Aorta (tissue), 5 donors: Measurements from ENCODE around the gene TMEM184C. TPM values are rescaled to one million over a fixed set of nuclear protein-coding genes. Genes with fewer than 3 reads are reported as not detected.

ENCODE experiments used
- ATAC-seq: fragments of 200-7000 bp; cut with Tn5 transposase; one replicate; pipeline ENCODE4 v1.9.1; 2022; ENCODE audit warnings: moderate library complexity; ENCODE audit not compliant: low FRiP score
- DNase-seq, 2 donors: peaks; one replicate each; pipeline ENCODE4 v3.0.0-alpha.2; 2020
- H3K27ac ChIP-seq, 2 donors: one replicate each; pipeline ENCODE4 v1.5.1; 2013; ENCODE audit warnings: low read length in 2 of 2, mild to moderate bottlenecking in 2 of 2, moderate library complexity in 2 of 2, control low read depth in 1 of 2, inconsistent platforms in 1 of 2, low read depth in 1 of 2
- H3K27me3 ChIP-seq, 2 donors: one replicate each; pipeline ENCODE4 v1.6.1; 2013; ENCODE audit warnings: control low read depth in 1 of 2, low read length in 1 of 2, mild to moderate bottlenecking in 1 of 2, moderate library complexity in 1 of 2; ENCODE audit not compliant: insufficient read depth in 2 of 2, control insufficient read depth in 1 of 2
- H3K36me3 ChIP-seq, 2 donors: one replicate each; pipeline ENCODE4 v1.6.1; 2013; ENCODE audit warnings: control low read depth in 1 of 2, low read length in 1 of 2, mild to moderate bottlenecking in 1 of 2; ENCODE audit not compliant: insufficient read depth in 2 of 2, control insufficient read depth in 1 of 2
- H3K4me1 ChIP-seq, 2 donors: one replicate each; pipeline ENCODE4 v1.6.1; 2013; ENCODE audit warnings: low read length in 2 of 2, control low read depth in 1 of 2, mild to moderate bottlenecking in 1 of 2, moderate library complexity in 1 of 2; ENCODE audit not compliant: insufficient read depth in 2 of 2, control insufficient read depth in 1 of 2
- H3K4me3 ChIP-seq, 2 donors: one replicate each; pipeline ENCODE4 v1.5.1; 2013; ENCODE audit warnings: low read length in 2 of 2, control low read depth in 1 of 2, mild to moderate bottlenecking in 1 of 2
- H3K9me3 ChIP-seq: one replicate; pipeline ENCODE4 v1.6.1; 2013; ENCODE audit warnings: mild to moderate bottlenecking, low read length; ENCODE audit not compliant: control insufficient read depth
- WGBS, 2 donors: extraction: QIAGEN DNeasy Blood & Tissue Kit; methylation state at CpG; one replicate each; pipeline ENCODE4 v1.1.7; 2013; 5-methylcytosine and 5-hydroxymethylcytosine counted together
- intact Hi-C, 2 donors: fragments of 100-400 bp; cut with DNase I; formaldehyde crosslinking; loops; one replicate each; pipeline versions ENCODE4 v1.14.2 to v1.15.0; 2022
- long read RNA-seq, 2 donors: library from polyadenylated mRNA; unstranded; transcript quantifications; one replicate each; pipeline ENCODE4 v2.0.0, GENCODE V29; 2020 to 2021
- polyA plus RNA-seq, 2 donors: library from polyadenylated mRNA; stranded (reverse); fragments of 200-250 nt; gene quantifications; one replicate each; pipeline ENCODE4 v1.2.3, GENCODE V29; 2013
- total RNA-seq, 2 donors: library from RNA; stranded (reverse); fragmentation: NEBNext Ultra II Directional; extraction: Animal tissue kit (Norgen Biotek cat#: 25700); gene quantifications; one replicate each; pipeline ENCODE4 v1.2.1, GENCODE V29; 2021
- donor health status: healthy with polysubstance abuse.
- donor health status: Bipolar disorder and iron deficiency.
- donor health status: DM: no; HTN: no; CAD: no.
- donor health status: DM: no; HTN: no; CAD: no.
- donor health status: DM: yes; HTN: yes; CAD: no.

Gene TMEM184C
- total RNA-seq: 10 to 100 TPM; 23.1 to 23.5 TPM
- 10 to 100 TPM; 10.6 to 15.6 TPM for polyA plus RNA-seq
- long read RNA-seq, donor 1, full-length matches to known transcripts: 20 of 28 reads
- long read RNA-seq, donor 1, partial matches to known transcripts: 1 of 28 reads
- long read RNA-seq, donor 1, other reads (novel, unspliced or antisense): 7 of 28 reads
- long read RNA-seq, donor 2, full-length matches to known transcripts: 5 of 8 reads
- long read RNA-seq, donor 2, partial matches to known transcripts: 1 of 8 reads
- long read RNA-seq, donor 2, other reads (novel, unspliced or antisense): 2 of 8 reads

DNA sequence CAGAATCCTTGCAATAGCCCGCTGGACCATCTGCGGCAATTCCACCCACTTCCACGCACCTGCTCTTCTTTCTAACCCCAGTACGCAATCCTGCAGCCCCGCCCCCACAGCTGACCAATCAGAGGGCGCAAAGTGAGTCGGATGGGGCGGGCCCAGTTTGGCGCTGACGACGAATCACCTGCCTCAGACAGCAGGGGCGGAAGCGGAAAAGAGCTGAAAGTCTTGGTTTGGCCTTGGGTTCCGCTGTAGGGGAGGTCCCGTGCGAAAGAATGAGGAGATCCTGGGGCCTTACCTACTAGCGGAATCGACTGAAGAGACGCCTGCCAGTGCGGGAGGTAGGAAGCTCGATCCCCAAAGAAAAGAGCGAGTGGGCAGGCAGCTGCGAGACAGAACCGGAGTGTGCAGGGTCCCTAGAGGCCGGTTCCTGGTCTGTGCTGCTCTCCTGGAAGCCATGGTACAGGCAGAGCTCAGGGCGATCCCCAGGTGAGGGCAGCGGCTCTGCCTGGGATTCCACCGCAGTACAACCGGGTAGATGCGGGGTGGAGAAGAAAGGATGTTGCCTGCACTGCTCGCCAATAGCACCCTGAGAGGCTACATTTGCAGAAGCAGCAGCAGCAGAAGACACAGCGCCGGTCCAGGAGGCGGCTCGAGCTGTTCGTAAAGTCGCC, at the start of gene TMEM184C:
Gene TMEM184C, plus strand, starts transcription at position 225 of the 668 bp plus-strand sequence. CDS start 560 bp downstream, outside the sequence.
- Histone ChIP-seq H3K4me1 (peaks cover 3% of the 10 kb centered on the region in 2 donors), H3K4me3 (peak within 1 kb of the TSS; percentile 83 to 95), H3K27ac (peak within 1 kb of the TSS in 1 of 2 donors; percentile 84), H3K27me3 (no peaks in the 10 kb centered on the region), H3K36me3 (no peaks in the 10 kb centered on the region), H3K9me3 (no peaks in the 10 kb centered on the region)
- 1% methylated on average over 37 of the region's 37 CpGs for WGBS, 2 donors
- ATAC-seq: peak; percentile 99
- DNase-seq: peak; percentile 98 to 99
- intact Hi-C loops: no loop called here

DNA sequence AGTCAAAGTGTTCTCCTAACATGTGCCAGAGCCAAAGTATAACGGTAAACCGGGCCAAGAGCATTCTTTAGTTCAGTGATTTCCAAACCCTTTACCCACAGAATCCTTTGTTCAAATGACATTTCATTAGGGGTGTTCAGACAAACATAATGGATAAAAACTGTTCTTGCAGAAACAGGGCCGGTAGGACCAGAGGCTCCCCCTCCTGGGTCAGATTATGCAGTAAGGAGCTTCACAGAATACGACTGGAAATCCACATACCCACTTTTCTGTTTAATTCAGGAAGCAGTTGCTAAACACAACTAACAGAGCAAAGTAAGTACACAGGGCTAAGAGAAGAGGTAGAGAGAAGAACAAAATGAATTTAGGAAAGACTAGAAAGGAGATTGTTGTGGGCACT, 46.6 kb upstream of the TMEM184C start:
- DNase-seq: no peak
- H3K36me3 ChIP-seq: no peaks in the 10 kb centered on the region
- H3K9me3 ChIP-seq: no peaks in the 10 kb centered on the region
- H3K27me3 ChIP-seq: no peaks in the 10 kb centered on the region
- no peak overlapping the region for H3K27ac ChIP-seq
- no peak for ATAC-seq
- no peaks in the 10 kb centered on the region for H3K4me1 ChIP-seq
- H3K4me3 ChIP-seq: no peak overlapping the region
- intact Hi-C loops: no loop called here
- WGBS, 2 donors: 7% methylated on average over 4 of the region's 4 CpGs

DNA sequence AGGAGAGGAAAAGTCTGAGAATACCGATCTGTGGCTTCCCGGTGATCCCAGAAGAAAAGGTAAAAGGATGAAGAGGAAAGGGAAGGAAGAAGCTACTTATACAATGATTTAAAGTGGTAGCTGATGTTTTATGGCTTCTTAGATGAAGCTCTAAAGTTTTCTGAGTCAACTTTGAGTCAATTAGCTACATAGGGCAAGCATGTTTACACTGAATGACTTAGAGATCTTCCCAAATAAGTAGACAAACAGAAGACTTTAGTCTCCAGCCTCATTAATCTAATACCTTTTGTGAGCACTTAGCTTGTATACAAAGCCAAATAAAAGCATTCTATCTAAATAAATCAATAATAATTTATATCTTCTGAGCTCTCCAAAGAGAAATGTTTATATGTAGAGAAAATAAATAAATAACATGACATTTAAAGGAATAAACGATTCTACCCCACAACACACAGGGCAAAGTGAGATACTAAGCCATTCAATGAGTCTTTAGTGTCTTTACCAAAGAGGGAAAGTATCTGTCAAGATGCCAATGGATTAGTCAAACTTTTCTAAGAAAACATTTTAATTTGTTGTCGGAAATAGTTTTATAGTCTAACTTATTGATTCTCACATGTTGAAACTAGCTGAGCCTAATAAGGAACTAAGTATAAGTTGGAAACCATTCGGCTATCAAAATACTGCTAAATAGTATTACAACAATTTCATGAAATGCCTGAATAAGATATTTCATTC, 46.0 kb upstream of the TMEM184C start:
- Histone ChIP-seq H3K4me1 (no peaks in the 10 kb centered on the region), H3K4me3 (no peak overlapping the region), H3K27me3 (no peaks in the 10 kb centered on the region), H3K36me3 (no peaks in the 10 kb centered on the region), H3K27ac (no peak overlapping the region), H3K9me3 (no peaks in the 10 kb centered on the region)
- no peak for ATAC-seq
- DNase-seq: no peak
- WGBS, 2 donors: 51 to 67% methylated on average over 5 of the region's 5 CpGs
- intact Hi-C loops: no loop called here

DNA sequence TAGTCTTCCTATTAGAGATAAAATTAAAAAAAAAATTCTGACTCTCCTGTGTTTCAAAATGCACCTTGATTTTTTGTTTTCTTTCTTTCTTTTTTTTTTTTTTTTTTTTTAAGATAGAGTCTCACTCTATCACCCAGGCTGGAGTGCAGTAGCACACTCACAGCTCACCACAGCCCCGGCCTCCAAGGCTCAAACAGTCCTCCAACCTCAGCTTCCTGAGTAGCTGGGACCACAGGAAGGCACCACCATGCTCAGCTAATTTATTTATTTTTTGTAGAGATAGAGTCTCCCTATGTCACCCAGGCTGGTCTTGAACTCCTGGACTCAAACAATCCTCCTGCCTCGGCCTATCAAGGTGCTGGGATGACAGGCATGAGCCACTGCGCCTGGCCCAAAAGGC, 41.1 kb upstream of the TMEM184C start:
- no peaks in the 10 kb centered on the region for H3K27me3 ChIP-seq
- H3K4me3 ChIP-seq: no peak overlapping the region
- 97 to 98% methylated on average over 3 of the region's 3 CpGs for WGBS, 2 donors
- no peaks in the 10 kb centered on the region for H3K9me3 ChIP-seq
- DNase-seq (no peak), ATAC-seq (no peak)
- no peak overlapping the region for H3K27ac ChIP-seq
- no peaks in the 10 kb centered on the region for H3K36me3 ChIP-seq
- intact Hi-C loops: loop anchor here in 1 of 2 donors (5.0 kb wide), 1 partner anchor 114 kb away; no protein-coding TSS in a partner anchor
- H3K4me1 ChIP-seq: no peaks in the 10 kb centered on the region

DNA sequence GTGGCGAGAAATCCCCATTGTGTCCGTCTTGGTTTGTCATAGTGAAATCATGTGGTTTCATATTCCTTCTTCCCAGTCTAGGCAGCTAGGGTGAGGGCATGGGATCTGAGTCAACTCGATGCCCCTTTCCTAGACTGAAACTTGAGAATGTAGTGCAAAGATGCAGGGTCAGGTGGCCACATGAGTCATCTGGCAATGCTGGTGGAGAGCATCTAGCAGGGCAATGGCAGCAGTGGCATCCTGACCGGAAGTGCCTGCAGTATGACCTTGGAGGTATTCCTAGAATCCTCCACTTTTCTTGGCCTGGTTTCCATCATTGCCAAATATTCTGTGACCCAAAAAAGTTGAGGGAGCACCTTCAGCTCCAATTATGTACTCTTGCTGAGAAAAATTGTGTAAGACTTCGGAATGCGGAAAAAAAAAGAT, 39.1 kb upstream of the TMEM184C start:
- DNase-seq (peak; percentile 71 to 83), ATAC-seq (peak; percentile 38)
- Histone ChIP-seq H3K27me3 (no peaks in the 10 kb centered on the region), H3K9me3 (no peaks in the 10 kb centered on the region), H3K36me3 (no peaks in the 10 kb centered on the region), H3K4me1 (no peaks in the 10 kb centered on the region), H3K27ac (no peak overlapping the region), H3K4me3 (no peak overlapping the region)
- WGBS, 2 donors: 80 to 90% methylated on average over 6 of the region's 6 CpGs
- intact Hi-C loops: loop anchor here in 1 of 2 donors (5.0 kb wide), 1 partner anchor 116 kb away; no protein-coding TSS in a partner anchor

DNA sequence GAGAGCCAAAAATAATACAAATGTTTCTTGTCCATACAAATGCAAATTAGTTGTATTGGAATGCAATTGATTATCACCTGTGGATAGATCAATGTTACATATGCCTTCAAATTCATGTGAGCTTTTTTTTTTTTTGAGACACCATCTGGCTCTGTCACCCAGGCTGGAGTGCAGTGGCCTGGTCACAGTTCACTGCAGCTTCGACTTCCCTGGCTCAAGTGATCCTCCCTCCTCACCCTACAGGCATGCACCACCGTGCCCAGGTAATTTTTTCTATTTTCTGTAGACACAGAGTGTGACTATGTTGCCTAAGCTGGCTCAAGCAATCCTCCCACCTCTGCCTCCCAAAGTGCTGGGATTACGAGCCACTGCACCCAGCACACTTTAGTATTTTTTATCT, 38.6 kb upstream of the TMEM184C start:
- no peak for DNase-seq
- Histone ChIP-seq H3K27ac (no peak overlapping the region), H3K4me1 (no peaks in the 10 kb centered on the region), H3K36me3 (no peaks in the 10 kb centered on the region), H3K4me3 (no peak overlapping the region), H3K9me3 (no peaks in the 10 kb centered on the region), H3K27me3 (no peaks in the 10 kb centered on the region)
- ATAC-seq: no peak
- intact Hi-C loops: loop anchor here in 1 of 2 donors (5.0 kb wide), 1 partner anchor 116 kb away; no protein-coding TSS in a partner anchor
- WGBS, 2 donors: 73 to 79% methylated on average over 3 of the region's 3 CpGs

DNA sequence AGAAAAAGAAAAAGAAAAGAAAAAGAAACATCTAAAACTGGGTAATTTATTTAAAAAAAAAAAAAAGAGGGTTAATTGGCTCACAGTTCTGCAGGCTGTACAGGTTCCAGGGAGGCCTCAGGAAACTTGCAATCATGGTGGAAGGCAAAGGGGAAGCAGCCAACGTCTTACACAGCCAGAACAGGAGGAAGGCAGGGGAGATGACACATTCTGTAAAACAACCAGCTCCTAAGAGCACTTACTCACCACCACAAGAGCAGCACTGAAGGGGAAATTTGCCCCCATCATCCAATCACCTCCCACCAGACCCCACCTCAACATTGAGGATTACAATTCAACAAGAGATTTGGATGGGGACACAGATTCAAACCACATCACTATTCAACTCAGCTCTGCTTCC, 36.8 kb upstream of the TMEM184C start:
- no peak overlapping the region for H3K4me3 ChIP-seq
- H3K36me3 ChIP-seq: no peaks in the 10 kb centered on the region
- peaks cover 1% of the 10 kb centered on the region for H3K9me3 ChIP-seq
- no peak for ATAC-seq
- H3K27ac ChIP-seq: no peak overlapping the region
- WGBS, 2 donors: 44 to 51% methylated on average over 1 of the region's 1 CpG
- no peaks in the 10 kb centered on the region for H3K27me3 ChIP-seq
- intact Hi-C loops: loop anchor here in 1 of 2 donors (10.0 kb wide), 1 partner anchor 66 kb away; no protein-coding TSS in a partner anchor
- no peak for DNase-seq
- H3K4me1 ChIP-seq: no peaks in the 10 kb centered on the region

DNA sequence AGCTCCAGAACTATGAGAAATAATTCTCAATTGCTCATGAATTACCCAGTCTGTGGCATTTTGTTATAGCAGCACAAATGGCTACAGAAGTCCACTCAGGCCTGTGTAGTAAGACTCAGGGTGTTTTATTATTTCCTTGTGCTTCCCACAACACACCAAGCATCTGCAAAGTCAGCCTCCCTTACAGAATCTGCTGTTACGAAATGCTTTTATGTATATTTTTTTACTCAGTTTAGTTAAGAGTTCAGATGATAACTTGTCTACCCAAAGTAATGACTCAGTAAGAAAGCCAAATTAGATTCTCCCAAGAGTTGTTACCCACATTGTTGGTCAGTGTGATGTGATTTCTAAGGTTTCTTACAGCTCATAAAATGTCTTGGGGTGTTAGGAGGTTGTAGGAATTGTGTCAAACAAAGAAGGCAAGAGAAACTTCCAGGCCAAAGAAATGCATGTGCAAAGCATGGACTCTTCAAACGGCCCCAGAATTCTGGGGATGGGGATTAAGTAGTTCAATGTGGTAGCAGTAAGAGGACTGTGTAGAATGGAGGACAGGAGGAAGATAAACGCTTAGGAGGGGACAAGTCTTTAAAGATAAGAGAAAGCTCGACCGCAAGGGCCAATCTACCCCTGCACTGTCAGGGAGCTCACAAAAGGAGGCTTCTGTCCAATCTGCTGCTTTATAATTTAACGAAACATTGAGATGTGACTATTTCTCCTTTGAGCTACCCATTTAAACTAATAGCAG, 35.4 kb upstream of the TMEM184C start:
- Histone ChIP-seq H3K4me3 (no peak overlapping the region), H3K9me3 (peaks cover 1% of the 10 kb centered on the region), H3K27ac (no peak overlapping the region), H3K36me3 (no peaks in the 10 kb centered on the region), H3K4me1 (no peaks in the 10 kb centered on the region), H3K27me3 (no peaks in the 10 kb centered on the region)
- 88 to 90% methylated on average over 6 of the region's 6 CpGs for WGBS, 2 donors
- ATAC-seq (no peak), DNase-seq (no peak)
- intact Hi-C loops: loop anchor here in 1 of 2 donors (10.0 kb wide), 1 partner anchor 67 kb away; no protein-coding TSS in a partner anchor
